Sigmoid colon (tissue), 7 donors: Measurements from ENCODE around the gene UROC1. TPM values are rescaled to one million over a fixed set of nuclear protein-coding genes. Genes with fewer than 3 reads are reported as not detected.

Source experiments
- DNase-seq: peaks from one replicate; pipeline ENCODE4 v3.0.0-alpha.2; 2019
- H3K27ac ChIP-seq, 4 donors: fragments of 200-600 bp; sonication (generic); one replicate each; pipeline ENCODE4 v1.5.1; 2016 to 2019; ENCODE audit warnings: mild to moderate bottlenecking in 1 of 4
- H3K27me3 ChIP-seq, 3 donors: fragments of 200-600 bp; sonication (generic); one replicate each; pipeline ENCODE4 v1.5.1; 2019; ENCODE audit warnings: mild to moderate bottlenecking in 1 of 3
- H3K36me3 ChIP-seq, 4 donors: fragments of 200-600 bp; sonication (generic); one replicate each; pipeline ENCODE4 v1.5.1; 2016 to 2019
- H3K4me1 ChIP-seq, 4 donors: fragments of 200-600 bp; sonication (generic); one replicate each; pipeline ENCODE4 v1.5.1; 2017 to 2019
- H3K4me3 ChIP-seq, 4 donors: fragments of 200-600 bp; sonication (generic); one replicate each; pipeline ENCODE4 v1.5.1; 2017 to 2019; ENCODE audit warnings: mild to moderate bottlenecking in 2 of 4, moderate library complexity in 1 of 4
- H3K9me3 ChIP-seq, 4 donors: fragments of 200-600 bp in 3 of 4; sonication (generic) in 3 of 4; one replicate each; pipeline versions ENCODE4 v1.5.1 to v1.6.1; 2013 to 2019
- CTCF ChIP-seq, 4 experiments: fragments of 450-650 bp in 3 of 4; fragments of 200-600 bp in 1 of 4; IDR thresholded peaks; one replicate each; pipeline ENCODE4 v1.5.1; 2016 to 2019; ENCODE audit warnings: antibody characterized with exemption in 4 of 4, mild to moderate bottlenecking in 3 of 4, moderate library complexity in 2 of 4
- EP300 ChIP-seq, 4 donors: sonication (generic); formaldehyde crosslinking; IDR thresholded peaks; one replicate each; pipeline ENCODE4 v1.6.1; 2017; ENCODE audit warnings: antibody characterized with exemption in 4 of 4
- POLR2A ChIP-seq, 2 donors: fragments of 450-650 bp; IDR thresholded peaks; one replicate each; pipeline ENCODE4 v1.6.1; 2016; ENCODE audit warnings: antibody characterized with exemption in 2 of 2, mild to moderate bottlenecking in 2 of 2, moderate library complexity in 2 of 2
- POLR2AphosphoS5 ChIP-seq, 4 donors: sonication (generic); formaldehyde crosslinking; IDR thresholded peaks; one replicate each; pipeline ENCODE4 v1.6.1; 2017; ENCODE audit warnings: antibody characterized with exemption in 4 of 4
- WGBS, 2 donors: extraction: QIAGEN DNeasy Blood & Tissue Kit; methylation state at CpG; one replicate each; pipeline ENCODE4 v1.1.7; 2013; 5-methylcytosine and 5-hydroxymethylcytosine counted together
- intact Hi-C: fragments of 100-400 bp; cut with DNase I; formaldehyde crosslinking; loops from one replicate; pipeline ENCODE4 v1.15.1; 2023
- polyA plus RNA-seq, 3 donors: library from polyadenylated mRNA; stranded (reverse); fragments of 200-250 nt; gene quantifications; one replicate each; pipeline ENCODE4 v1.2.3, GENCODE V29; 2013
- total RNA-seq, 4 donors: library from RNA; depleted of rRNA; stranded (reverse); fragments of >200 nt; gene quantifications; one replicate each; pipeline ENCODE4 v1.1.0, GENCODE V29; 2016
- donor health status: healthy with polysubstance abuse.
- donor health status: Bipolar disorder and iron deficiency.
- donor health status: healthy.

UROC1 gene
- total and polyA plus RNA-seq, 7 donors = 0.03 TPM; not detected in 6

GRCh38 chr3:126464997-126465396, 52.6 kb downstream of the UROC1 start:
- Histone ChIP-seq H3K27me3 (no peaks in the 10 kb centered on the region), H3K36me3 (peaks cover 42 to 100% (median 84%) of the 10 kb centered on the region in 4 donors), H3K9me3 (no peaks in the 10 kb centered on the region), H3K4me1 (peaks cover 0 to 34% (median 12%) of the 10 kb centered on the region in 4 donors), H3K4me3 (no peak overlapping the region), H3K27ac (no peak overlapping the region)
- intact Hi-C loops = no loop called here
- 95% methylated on average over 11 of the region's 11 CpGs for WGBS, 2 donors
- peak; percentile 36 for DNase-seq
- TF ChIP-seq EP300 (IDR thresholded peaks at IDR 0.05) = no peak

- 71 to 75% methylated on average over 4 of the region's 4 CpGs for WGBS, 2 donors
- Histone ChIP-seq H3K9me3 (no peaks in the 10 kb centered on the region), H3K27ac (no peak overlapping the region), H3K4me1 (peaks cover 0 to 30% (median 12%) of the 10 kb centered on the region in 4 donors), H3K27me3 (no peaks in the 10 kb centered on the region), H3K4me3 (no peak overlapping the region), H3K36me3 (peaks cover 41 to 100% (median 84%) of the 10 kb centered on the region in 4 donors)
- intact Hi-C loops = no loop called here
- TF ChIP-seq POLR2AphosphoS5 (IDR thresholded peaks at IDR 0.05) (no peak), POLR2A (IDR thresholded peaks at IDR 0.05) (no peak), EP300 (IDR thresholded peaks at IDR 0.05) (no peak), CTCF (IDR thresholded peaks at IDR 0.05) (no peak)
- DNase-seq = peak; percentile 28
Observed at GRCh38 chr3:126464494-126464893, 53.1 kb downstream of the UROC1 start.

GRCh38 chr3:126464093-126464492, 53.5 kb downstream of the UROC1 start:
- Histone ChIP-seq H3K4me1 (peaks cover 0 to 27% (median 12%) of the 10 kb centered on the region in 4 donors), H3K27ac (no peak overlapping the region), H3K36me3 (peaks cover 40 to 100% (median 83%) of the 10 kb centered on the region in 4 donors), H3K27me3 (no peaks in the 10 kb centered on the region), H3K4me3 (no peak overlapping the region), H3K9me3 (no peaks in the 10 kb centered on the region)
- TF ChIP-seq POLR2AphosphoS5 (IDR thresholded peaks at IDR 0.05) = no peak
- no peak for TF ChIP-seq EP300 (IDR thresholded peaks at IDR 0.05)
- TF ChIP-seq CTCF (IDR thresholded peaks at IDR 0.05) = no peak
- TF ChIP-seq POLR2A (IDR thresholded peaks at IDR 0.05) = no peak
- 86 to 92% methylated on average over 4 of the region's 4 CpGs for WGBS, 2 donors
- intact Hi-C loops = no loop called here
- peak; percentile 25 for DNase-seq

DNA sequence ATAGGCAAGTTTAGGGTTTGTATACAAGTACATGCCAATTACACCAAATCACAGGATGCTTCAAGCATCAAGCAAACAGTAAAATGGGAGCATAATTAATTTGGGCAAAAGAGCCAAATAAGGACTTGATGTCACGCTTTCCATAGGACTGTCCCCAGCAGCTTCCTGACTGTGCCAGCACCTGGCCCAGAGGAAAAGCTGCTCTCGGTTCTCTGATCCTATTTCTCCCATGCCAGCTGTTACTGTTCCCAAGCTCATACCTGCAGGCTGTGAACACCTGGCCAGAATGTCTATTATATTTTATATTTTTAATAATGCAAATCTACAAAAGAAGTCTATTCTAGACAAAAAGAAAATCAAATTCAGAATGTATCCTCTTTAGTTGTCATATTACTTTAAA, 54.1 kb downstream of the UROC1 start:
- WGBS, 2 donors = 95 to 98% methylated on average over 2 of the region's 2 CpGs
- no peak overlapping the region for H3K4me3 ChIP-seq
- no peak overlapping the region for H3K27ac ChIP-seq
- peaks cover 34 to 100% (median 80%) of the 10 kb centered on the region in 4 donors for H3K36me3 ChIP-seq
- H3K27me3 ChIP-seq = no peaks in the 10 kb centered on the region
- TF ChIP-seq EP300 (IDR thresholded peaks at IDR 0.05) = no peak
- no peaks in the 10 kb centered on the region for H3K9me3 ChIP-seq
- DNase-seq = no peak
- H3K4me1 ChIP-seq = peaks cover 0 to 21% (median 11%) of the 10 kb centered on the region in 4 donors
- intact Hi-C loops = no loop called here

GRCh38 chr3:126461450-126462070, 56.0 kb downstream of the UROC1 start:
- TF ChIP-seq POLR2AphosphoS5 (IDR thresholded peaks at IDR 0.05) (no peak), POLR2A (IDR thresholded peaks at IDR 0.05) (no peak), CTCF (IDR thresholded peaks at IDR 0.05) (no peak), EP300 (IDR thresholded peaks at IDR 0.05) (no peak)
- H3K9me3 ChIP-seq = no peaks in the 10 kb centered on the region
- H3K4me1 ChIP-seq = peaks cover 0 to 4% (median 1%) of the 10 kb centered on the region in 4 donors
- no peaks in the 10 kb centered on the region for H3K27me3 ChIP-seq
- intact Hi-C loops = no loop called here
- no peak overlapping the region for H3K27ac ChIP-seq
- no peak overlapping the region for H3K4me3 ChIP-seq
- DNase-seq = peak; percentile 40
- WGBS, 2 donors = 94 to 96% methylated on average over 17 of the region's 17 CpGs
- H3K36me3 ChIP-seq = peaks cover 33 to 100% (median 69%) of the 10 kb centered on the region in 4 donors

DNA sequence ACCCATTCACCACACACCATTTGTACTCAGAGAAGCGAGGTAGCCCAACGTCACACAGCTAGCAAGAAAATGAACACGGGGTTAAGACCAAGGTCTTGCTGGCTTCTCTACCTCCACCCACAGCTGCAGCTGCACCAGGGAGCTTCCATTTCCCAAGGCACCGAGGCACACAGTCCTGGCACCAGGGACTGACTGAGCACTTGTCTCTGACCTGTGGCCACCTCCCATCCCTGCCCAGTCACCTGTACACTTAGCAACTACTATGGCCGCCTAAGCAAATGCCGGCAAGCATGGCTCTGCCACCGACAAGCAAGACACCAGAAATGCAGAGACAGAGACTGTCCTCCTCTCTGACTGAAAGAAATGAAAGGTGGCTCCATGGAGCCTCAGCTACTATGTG, 57.2 kb downstream of the UROC1 start:
- no peaks in the 10 kb centered on the region for H3K27me3 ChIP-seq
- no peak for DNase-seq
- no peak overlapping the region for H3K4me3 ChIP-seq
- WGBS, 2 donors = 81 to 89% methylated on average over 7 of the region's 7 CpGs
- intact Hi-C loops = no loop called here
- H3K27ac ChIP-seq = no peak overlapping the region
- H3K36me3 ChIP-seq = peaks cover 26 to 95% (median 60%) of the 10 kb centered on the region in 4 donors
- no peaks in the 10 kb centered on the region for H3K4me1 ChIP-seq
- no peaks in the 10 kb centered on the region for H3K9me3 ChIP-seq
- TF ChIP-seq POLR2AphosphoS5 (IDR thresholded peaks at IDR 0.05) (no peak), CTCF (IDR thresholded peaks at IDR 0.05) (no peak), POLR2A (IDR thresholded peaks at IDR 0.05) (no peak), EP300 (IDR thresholded peaks at IDR 0.05) (no peak)
